ENCODE results near the gene OR2B2. TPM values are rescaled to one million over a fixed set of nuclear protein-coding genes. Genes with fewer than 3 reads are reported as not detected.
"Not testable (repeated sequence)": the region's sequence is repeated elsewhere in the genome, so short reads cannot be mapped to it uniquely, and the experiment has no call there.

OR2B2 gene
- total RNA-seq (not detected), polyA plus RNA-seq (not detected)
- long read RNA-seq, donor 1 = 0 reads
- long read RNA-seq, donor 2 = 0 reads
- long read RNA-seq, donor 3 = 0 reads
- long read RNA-seq, donor 4 = 0 reads

DNA sequence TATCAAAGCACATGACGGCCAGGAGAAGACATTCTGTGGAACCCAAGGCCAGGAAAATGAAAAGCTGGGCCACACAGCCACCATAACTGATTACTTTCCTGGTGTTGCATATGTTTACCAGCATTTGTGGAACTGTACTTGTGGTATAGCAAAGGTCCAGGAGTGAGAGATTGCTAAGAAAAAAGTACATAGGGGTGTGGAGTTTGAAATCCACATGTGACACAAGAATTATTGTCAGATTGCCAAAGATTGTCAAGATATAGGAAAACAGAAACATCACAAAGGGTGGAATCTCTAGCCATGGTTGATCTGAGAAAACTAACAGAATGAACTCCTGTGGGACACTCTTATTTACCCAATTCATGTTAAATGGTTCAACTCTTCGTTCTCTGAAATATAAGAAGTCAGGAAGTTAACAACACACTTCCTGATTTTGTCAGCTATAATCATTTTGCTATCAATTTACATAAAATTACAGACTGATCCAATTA is at the start of gene OR2B2:
Gene OR2B2, minus strand, starts transcription at position 441 of the 491 bp plus-strand sequence. Its CDS starts 77 bp downstream, at position 364.
- H3K4me3 ChIP-seq (ENCODE audit: low read length) = no peak within 1 kb of the TSS
- DNase-seq = no peak
- intact Hi-C loops (cut with DNase I) = no loop called here
- WGBS = 67% methylated on average over 2 of the region's 2 CpGs
- H3K9me3 ChIP-seq (ENCODE audit: control insufficient read depth, low read length) = no peaks in the 10 kb centered on the region
- H3K4me1 ChIP-seq (ENCODE audit: control insufficient read depth, insufficient read depth, low read length) = no peaks in the 10 kb centered on the region
- H3K27me3 ChIP-seq (ENCODE audit: control insufficient read depth, insufficient read depth) = no peaks in the 10 kb centered on the region
- H3K27ac ChIP-seq (ENCODE audit: low read length) = no peak within 1 kb of the TSS
- no peak for ATAC-seq

GRCh38 chr6:27957516-27957915 is 45.3 kb upstream of the OR2B2 start:
- no peak overlapping the region for H3K27ac ChIP-seq (ENCODE audit: low read length)
- H3K9me3 ChIP-seq (ENCODE audit: control insufficient read depth, low read length) = no peaks in the 10 kb centered on the region
- ATAC-seq = no peak
- 60% methylated on average over 4 of the region's 4 CpGs for WGBS
- no peak for DNase-seq
- no peak overlapping the region for H3K4me3 ChIP-seq (ENCODE audit: low read length)
- intact Hi-C loops (cut with DNase I) = no loop called here
- no peaks in the 10 kb centered on the region for H3K4me1 ChIP-seq (ENCODE audit: control insufficient read depth, insufficient read depth, low read length)
- no peaks in the 10 kb centered on the region for H3K27me3 ChIP-seq (ENCODE audit: control insufficient read depth, insufficient read depth)

- Histone ChIP-seq H3K4me1 (ENCODE audit: control insufficient read depth, insufficient read depth, low read length) (no peaks in the 10 kb centered on the region), H3K9me3 (ENCODE audit: control insufficient read depth, low read length) (no peaks in the 10 kb centered on the region), H3K27ac (ENCODE audit: low read length) (no peak within 1 kb of the TSS), H3K4me3 (ENCODE audit: low read length) (no peak within 1 kb of the TSS), H3K27me3 (ENCODE audit: control insufficient read depth, insufficient read depth) (no peaks in the 10 kb centered on the region)
- no peak for DNase-seq
- WGBS = 51% methylated on average over 1 of the region's 1 CpG
- intact Hi-C loops (cut with DNase I) = no loop called here
- no peak for ATAC-seq
Measured at GRCh38 chr6:27956941-27957340, 44.7 kb upstream of the OR2B2 start, which contains the start of gene OR2B6. OR2B6 (plus strand) TSS chr6:27957241; CDS start chr6:27957241, 0 bp downstream.

GRCh38 chr6:27951040-27951439 is 38.8 kb upstream of the OR2B2 start:
- WGBS = 51% methylated on average over 1 of the region's 1 CpG
- no peaks in the 10 kb centered on the region for H3K9me3 ChIP-seq (ENCODE audit: control insufficient read depth, low read length)
- H3K4me1 ChIP-seq (ENCODE audit: control insufficient read depth, insufficient read depth, low read length) = no peaks in the 10 kb centered on the region
- no peak overlapping the region for H3K27ac ChIP-seq (ENCODE audit: low read length)
- no peak for ATAC-seq
- no peaks in the 10 kb centered on the region for H3K27me3 ChIP-seq (ENCODE audit: control insufficient read depth, insufficient read depth)
- no peak overlapping the region for H3K4me3 ChIP-seq (ENCODE audit: low read length)
- intact Hi-C loops (cut with DNase I) = no loop called here
- no peak for DNase-seq

GRCh38 chr6:27948237-27948636 is 36.0 kb upstream of the OR2B2 start:
- no peaks in the 10 kb centered on the region for H3K4me1 ChIP-seq (ENCODE audit: control insufficient read depth, insufficient read depth, low read length)
- no peak overlapping the region for H3K27ac ChIP-seq (ENCODE audit: low read length)
- ATAC-seq (no peak), DNase-seq (no peak)
- intact Hi-C loops (cut with DNase I) = no loop called here
- no peak overlapping the region for H3K4me3 ChIP-seq (ENCODE audit: low read length)
- WGBS = 67% methylated on average over 1 of the region's 1 CpG
- no peaks in the 10 kb centered on the region for H3K27me3 ChIP-seq (ENCODE audit: control insufficient read depth, insufficient read depth)
- no peaks in the 10 kb centered on the region for H3K9me3 ChIP-seq (ENCODE audit: control insufficient read depth, low read length)

DNA sequence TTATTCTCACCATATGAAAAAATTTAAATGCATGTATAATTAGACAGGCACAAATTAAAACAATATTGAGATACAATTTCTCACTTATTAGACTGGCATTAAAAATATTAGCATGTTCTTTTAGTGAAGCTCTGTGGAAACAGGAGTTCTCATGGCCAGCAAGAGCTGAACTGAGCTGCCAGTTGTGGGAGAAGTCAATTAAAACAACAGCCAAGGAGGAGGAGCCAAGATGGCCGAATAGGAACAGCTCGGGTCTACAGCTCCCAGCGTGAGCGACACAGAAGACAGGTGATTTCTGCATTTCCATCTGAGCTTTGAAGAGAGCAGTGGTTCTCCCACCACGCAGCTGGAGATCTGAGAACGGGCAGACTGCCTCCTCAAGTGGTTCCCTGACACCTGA is 30.9 kb upstream of the OR2B2 start:
- H3K4me3 ChIP-seq (ENCODE audit: low read length); intact Hi-C loops (cut with DNase I); H3K4me1 ChIP-seq (ENCODE audit: control insufficient read depth, insufficient read depth, low read length); DNase-seq; H3K9me3 ChIP-seq (ENCODE audit: control insufficient read depth, low read length); ATAC-seq; H3K27ac ChIP-seq (ENCODE audit: low read length); H3K27me3 ChIP-seq (ENCODE audit: control insufficient read depth, insufficient read depth): not testable (repeated sequence)
- WGBS = 32% methylated on average over 6 of the region's 6 CpGs

DNA sequence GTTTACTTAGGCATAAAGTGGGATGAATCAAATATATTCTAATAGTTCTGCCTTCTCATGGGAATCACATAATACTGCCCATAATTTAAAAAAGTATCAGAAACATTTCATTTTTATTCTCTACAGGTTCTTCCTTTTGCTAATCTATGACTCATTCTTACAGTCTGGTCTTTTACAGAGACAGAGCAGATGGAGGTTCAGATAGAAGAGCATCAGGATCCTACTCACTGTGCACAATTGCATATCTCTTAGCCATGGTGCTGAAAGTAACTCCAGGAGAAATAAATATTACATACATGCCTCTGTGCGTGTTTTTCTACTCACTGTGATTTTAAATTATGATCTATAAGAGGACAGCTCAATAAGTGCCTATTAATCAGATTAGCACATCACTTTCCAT is 28.6 kb upstream of the OR2B2 start:
- no peak overlapping the region for H3K4me3 ChIP-seq (ENCODE audit: low read length)
- H3K27ac ChIP-seq (ENCODE audit: low read length) = no peak overlapping the region
- intact Hi-C loops (cut with DNase I) = no loop called here
- ATAC-seq (no peak), DNase-seq (no peak)
- H3K9me3 ChIP-seq (ENCODE audit: control insufficient read depth, low read length) = no peaks in the 10 kb centered on the region
- no peaks in the 10 kb centered on the region for H3K27me3 ChIP-seq (ENCODE audit: control insufficient read depth, insufficient read depth)
- 70% methylated on average over 1 of the region's 1 CpG for WGBS
- no peaks in the 10 kb centered on the region for H3K4me1 ChIP-seq (ENCODE audit: control insufficient read depth, insufficient read depth, low read length)

GRCh38 chr6:27931209-27931608 is 19.0 kb upstream of the OR2B2 start:
- intact Hi-C loops (cut with DNase I) = no loop called here
- H3K9me3 ChIP-seq (ENCODE audit: control insufficient read depth, low read length) = no peaks in the 10 kb centered on the region
- H3K4me3 ChIP-seq (ENCODE audit: low read length) = no peak overlapping the region
- no peaks in the 10 kb centered on the region for H3K4me1 ChIP-seq (ENCODE audit: control insufficient read depth, insufficient read depth, low read length)
- 76% methylated on average over 2 of the region's 2 CpGs for WGBS
- no peak for DNase-seq
- no peak for ATAC-seq
- no peak overlapping the region for H3K27ac ChIP-seq (ENCODE audit: low read length)
- no peaks in the 10 kb centered on the region for H3K27me3 ChIP-seq (ENCODE audit: control insufficient read depth, insufficient read depth)

GRCh38 chr6:27929930-27930329 is 17.7 kb upstream of the OR2B2 start:
- 70% methylated on average over 5 of the region's 5 CpGs for WGBS
- not testable (repeated sequence) for DNase-seq

GRCh38 chr6:27928041-27928440 is 15.8 kb upstream of the OR2B2 start:
- H3K4me1 ChIP-seq (ENCODE audit: control insufficient read depth, insufficient read depth, low read length); H3K4me3 ChIP-seq (ENCODE audit: low read length); H3K27me3 ChIP-seq (ENCODE audit: control insufficient read depth, insufficient read depth); intact Hi-C loops (cut with DNase I); DNase-seq; H3K9me3 ChIP-seq (ENCODE audit: control insufficient read depth, low read length); ATAC-seq; H3K27ac ChIP-seq (ENCODE audit: low read length): not testable (repeated sequence)
- WGBS = 84% methylated on average over 2 of the region's 2 CpGs

More at GRCh38 chr6:27929930-27930329, 17.7 kb upstream of the OR2B2 start:
- H3K27me3 ChIP-seq (ENCODE audit: control insufficient read depth, insufficient read depth); H3K27ac ChIP-seq (ENCODE audit: low read length); H3K9me3 ChIP-seq (ENCODE audit: control insufficient read depth, low read length); intact Hi-C loops (cut with DNase I); H3K4me3 ChIP-seq (ENCODE audit: low read length); H3K4me1 ChIP-seq (ENCODE audit: control insufficient read depth, insufficient read depth, low read length); ATAC-seq: not testable (repeated sequence)

DNA sequence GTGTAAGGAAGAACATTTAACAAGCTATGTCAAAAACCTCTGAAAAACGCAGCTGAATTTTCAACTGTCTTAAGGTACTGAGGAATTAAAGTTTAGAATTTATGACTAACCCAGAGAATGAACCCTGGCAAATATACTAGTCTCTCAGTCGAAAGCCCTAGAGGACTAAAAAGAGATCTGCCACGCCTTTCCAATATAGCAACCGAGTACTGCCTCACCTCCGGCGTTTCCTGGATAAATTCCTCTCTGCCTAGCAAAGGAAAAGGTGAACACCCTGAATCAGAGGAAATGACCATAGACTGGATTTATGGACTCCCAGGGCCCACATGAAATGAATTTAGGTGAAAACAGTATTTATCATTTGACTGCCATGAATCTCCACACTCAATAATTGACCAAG is 12.0 kb upstream of the OR2B2 start:
- Histone ChIP-seq H3K9me3 (ENCODE audit: control insufficient read depth, low read length) (no peaks in the 10 kb centered on the region), H3K27me3 (ENCODE audit: control insufficient read depth, insufficient read depth) (no peaks in the 10 kb centered on the region), H3K4me3 (ENCODE audit: low read length) (no peak overlapping the region), H3K27ac (ENCODE audit: low read length) (no peak overlapping the region), H3K4me1 (ENCODE audit: control insufficient read depth, insufficient read depth, low read length) (no peaks in the 10 kb centered on the region)
- no peak for DNase-seq
- intact Hi-C loops (cut with DNase I) = no loop called here
- WGBS = 80% methylated on average over 6 of the region's 6 CpGs
- no peak for ATAC-seq

DNA sequence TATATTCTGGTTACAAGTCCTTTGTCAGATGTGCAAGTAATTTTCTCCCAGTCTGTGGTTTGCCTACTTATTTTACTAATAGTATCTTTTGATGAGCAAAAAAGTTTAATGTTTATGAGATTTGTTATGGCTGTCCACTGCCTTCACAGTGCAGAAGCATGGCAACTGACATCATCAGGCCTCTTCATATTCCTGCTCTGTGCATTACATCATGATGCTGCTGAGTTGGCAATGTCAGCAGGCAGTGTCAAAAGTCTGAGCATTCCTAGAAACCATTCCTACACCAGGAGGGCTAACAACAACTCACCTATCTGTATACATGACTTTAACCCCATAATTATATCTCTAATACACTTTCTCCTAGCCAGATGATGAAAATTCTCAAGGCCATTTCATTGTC is 10.8 kb upstream of the OR2B2 start:
- Histone ChIP-seq H3K27ac (ENCODE audit: low read length) (no peak overlapping the region), H3K9me3 (ENCODE audit: control insufficient read depth, low read length) (no peaks in the 10 kb centered on the region), H3K4me1 (ENCODE audit: control insufficient read depth, insufficient read depth, low read length) (no peaks in the 10 kb centered on the region), H3K27me3 (ENCODE audit: control insufficient read depth, insufficient read depth) (no peaks in the 10 kb centered on the region), H3K4me3 (ENCODE audit: low read length) (no peak overlapping the region)
- no peak for DNase-seq
- intact Hi-C loops (cut with DNase I) = no loop called here
- ATAC-seq = no peak
